Hepatocyte (in vitro differentiated cells): ENCODE data around the gene ZMIZ1.

ENCODE experiments used
- EZH2 ChIP-seq: fragments of 200-600 bp; sonication (generic); IDR thresholded peaks from 2 replicates; pipeline ENCODE4 v1.6.1; 2016; ENCODE audit warnings: antibody characterized with exemption, mild to moderate bottlenecking, borderline replicate concordance
- EZH2phosphoT487 ChIP-seq: fragments of 200-600 bp; sonication (generic); IDR thresholded peaks from one replicate; pipeline ENCODE4 v1.6.1; 2018; ENCODE audit warnings: antibody characterized with exemption, mild to moderate bottlenecking, low read depth, moderate library complexity; ENCODE audit not compliant: unreplicated experiment, severe bottlenecking
- TF ChIP-seq, protein P1 (sequence below): fragments of 200-600 bp; sonication (generic); IDR thresholded peaks from 2 replicates; pipeline ENCODE4 v1.5.1; 2016; ENCODE audit warnings: antibody characterized with exemption, mild to moderate bottlenecking; ENCODE audit not compliant: poor library complexity

DNA sequence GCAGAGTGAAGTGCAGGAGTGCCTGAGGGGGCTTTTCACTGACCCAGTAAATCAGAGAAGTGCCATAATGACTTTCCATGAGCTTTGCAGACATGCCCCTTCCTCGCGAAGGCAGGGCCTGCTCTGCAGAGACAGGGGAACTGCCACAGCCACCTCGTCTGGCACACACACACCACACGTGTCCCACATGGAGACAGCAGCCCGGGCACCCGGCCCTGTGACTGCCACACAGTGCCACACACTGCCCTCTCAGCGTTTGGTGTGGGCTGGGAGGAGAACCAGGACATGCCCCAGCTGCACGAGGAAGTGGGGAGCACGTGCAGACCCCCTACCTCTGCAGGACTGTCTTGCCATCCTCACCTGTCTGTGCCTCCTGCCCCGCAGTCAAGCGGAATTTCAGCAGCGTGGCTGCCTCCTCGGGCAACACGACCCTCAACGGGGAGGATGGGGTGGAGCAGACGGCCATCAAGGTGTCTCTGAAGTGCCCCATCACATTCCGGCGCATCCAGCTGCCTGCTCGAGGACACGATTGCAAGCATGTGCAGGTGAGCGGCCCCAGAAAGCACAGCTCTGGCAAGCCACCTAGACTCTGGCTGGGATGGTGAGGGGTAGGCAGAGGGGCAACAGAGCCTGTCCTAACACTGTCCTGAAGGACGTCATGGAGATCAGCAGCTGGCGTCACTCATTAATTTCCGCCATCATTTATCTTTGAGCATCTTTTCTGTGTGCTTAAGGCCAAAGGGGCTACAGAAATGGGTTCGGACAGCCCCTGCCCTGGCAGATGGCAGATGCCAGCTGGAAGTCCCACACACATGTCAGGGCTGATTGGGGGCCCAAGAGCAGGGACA, 235.1 kb downstream of the ZMIZ1 start:
- TF ChIP-seq EZH2 (no peak), EZH2phosphoT487 (no peak)
- TF ChIP-seq, protein P1, sequence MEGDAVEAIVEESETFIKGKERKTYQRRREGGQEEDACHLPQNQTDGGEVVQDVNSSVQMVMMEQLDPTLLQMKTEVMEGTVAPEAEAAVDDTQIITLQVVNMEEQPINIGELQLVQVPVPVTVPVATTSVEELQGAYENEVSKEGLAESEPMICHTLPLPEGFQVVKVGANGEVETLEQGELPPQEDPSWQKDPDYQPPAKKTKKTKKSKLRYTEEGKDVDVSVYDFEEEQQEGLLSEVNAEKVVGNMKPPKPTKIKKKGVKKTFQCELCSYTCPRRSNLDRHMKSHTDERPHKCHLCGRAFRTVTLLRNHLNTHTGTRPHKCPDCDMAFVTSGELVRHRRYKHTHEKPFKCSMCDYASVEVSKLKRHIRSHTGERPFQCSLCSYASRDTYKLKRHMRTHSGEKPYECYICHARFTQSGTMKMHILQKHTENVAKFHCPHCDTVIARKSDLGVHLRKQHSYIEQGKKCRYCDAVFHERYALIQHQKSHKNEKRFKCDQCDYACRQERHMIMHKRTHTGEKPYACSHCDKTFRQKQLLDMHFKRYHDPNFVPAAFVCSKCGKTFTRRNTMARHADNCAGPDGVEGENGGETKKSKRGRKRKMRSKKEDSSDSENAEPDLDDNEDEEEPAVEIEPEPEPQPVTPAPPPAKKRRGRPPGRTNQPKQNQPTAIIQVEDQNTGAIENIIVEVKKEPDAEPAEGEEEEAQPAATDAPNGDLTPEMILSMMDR = no peak
